ENCODE results near the gene DAD1.

The DAD1 gene

GRCh38 chr14:22526218-22526617, 62.8 kb downstream of the DAD1 start:
- Histone ChIP-seq H3K27me3 (ENCODE audit: low read depth, low read length) (no peaks in the 10 kb centered on the region), H3K4me3 (ENCODE audit: low read length) (no peak overlapping the region), H3K79me2 (ENCODE audit: low read length) (no peaks in the 10 kb centered on the region), H3K4me2 (ENCODE audit: low read length) (no peak overlapping the region), H3K9ac (ENCODE audit: low read length) (no peak overlapping the region), H3K27ac (ENCODE audit: low read length) (no peak overlapping the region), H3K9me3 (ENCODE audit: insufficient read depth, low read length) (no peaks in the 10 kb centered on the region), H3K4me1 (ENCODE audit: low read length) (peaks cover 52% of the 10 kb centered on the region), H2AFZ (ENCODE audit: low read depth, low read length) (no peak overlapping the region), H3K36me3 (replicated peaks; ENCODE audit: low read depth, low read length) (no peaks in the 10 kb centered on the region), H4K20me1 (ENCODE audit: insufficient read depth, low read length) (no peaks in the 10 kb centered on the region)
- no peak for TF ChIP-seq CTCF (IDR thresholded peaks at IDR 0.05; ENCODE audit: low read depth, low read length)
- no peak for TF ChIP-seq EZH2phosphoT487 (IDR thresholded peaks at IDR 0.05; ENCODE audit: low read depth)

- H3K9me3 ChIP-seq (ENCODE audit: insufficient read depth, low read length): no peaks in the 10 kb centered on the region
- no peak overlapping the region for H3K27ac ChIP-seq (ENCODE audit: low read length)
- no peaks in the 10 kb centered on the region for H3K36me3 ChIP-seq (replicated peaks; ENCODE audit: low read depth, low read length)
- no peaks in the 10 kb centered on the region for H3K27me3 ChIP-seq (ENCODE audit: low read depth, low read length)
- H4K20me1 ChIP-seq (ENCODE audit: insufficient read depth, low read length): no peaks in the 10 kb centered on the region
- H3K4me2 ChIP-seq (ENCODE audit: low read length): no peak overlapping the region
- H3K9ac ChIP-seq (ENCODE audit: low read length): no peak overlapping the region
- peaks cover 52% of the 10 kb centered on the region for H3K4me1 ChIP-seq (ENCODE audit: low read length)
- H2AFZ ChIP-seq (ENCODE audit: low read depth, low read length): no peak overlapping the region
- no peak for TF ChIP-seq EZH2phosphoT487 (IDR thresholded peaks at IDR 0.05; ENCODE audit: low read depth)
- no peak for TF ChIP-seq CTCF (IDR thresholded peaks at IDR 0.05; ENCODE audit: low read depth, low read length)
- H3K79me2 ChIP-seq (ENCODE audit: low read length): no peaks in the 10 kb centered on the region
- no peak overlapping the region for H3K4me3 ChIP-seq (ENCODE audit: low read length)
Observed at GRCh38 chr14:22524784-22525161, 64.3 kb downstream of the DAD1 start.

GRCh38 chr14:22524115-22524783, 64.8 kb downstream of the DAD1 start:
- Histone ChIP-seq H3K79me2 (ENCODE audit: low read length) (no peaks in the 10 kb centered on the region), H4K20me1 (ENCODE audit: insufficient read depth, low read length) (no peaks in the 10 kb centered on the region), H3K9me3 (ENCODE audit: insufficient read depth, low read length) (no peaks in the 10 kb centered on the region), H3K4me2 (ENCODE audit: low read length) (peak overlapping the region; percentile 23; the same call in 1 of the 2 replicates), H3K27ac (ENCODE audit: low read length) (no peak overlapping the region), H3K36me3 (replicated peaks; ENCODE audit: low read depth, low read length) (no peaks in the 10 kb centered on the region), H3K4me1 (ENCODE audit: low read length) (peaks cover 55% of the 10 kb centered on the region), H3K9ac (ENCODE audit: low read length) (no peak overlapping the region), H3K27me3 (ENCODE audit: low read depth, low read length) (no peaks in the 10 kb centered on the region), H3K4me3 (ENCODE audit: low read length) (no peak overlapping the region), H2AFZ (ENCODE audit: low read depth, low read length) (no peak overlapping the region)
- TF ChIP-seq EZH2phosphoT487 (IDR thresholded peaks at IDR 0.05; ENCODE audit: low read depth): no peak
- no peak for TF ChIP-seq CTCF (IDR thresholded peaks at IDR 0.05; ENCODE audit: low read depth, low read length)

GRCh38 chr14:22523283-22523682, 65.7 kb downstream of the DAD1 start:
- no peaks in the 10 kb centered on the region for H3K36me3 ChIP-seq (replicated peaks; ENCODE audit: low read depth, low read length)
- H3K9me3 ChIP-seq (ENCODE audit: insufficient read depth, low read length): no peaks in the 10 kb centered on the region
- TF ChIP-seq CTCF (IDR thresholded peaks at IDR 0.05; ENCODE audit: low read depth, low read length): no peak
- no peak for TF ChIP-seq EZH2phosphoT487 (IDR thresholded peaks at IDR 0.05; ENCODE audit: low read depth)
- H3K79me2 ChIP-seq (ENCODE audit: low read length): no peaks in the 10 kb centered on the region
- no peaks in the 10 kb centered on the region for H4K20me1 ChIP-seq (ENCODE audit: insufficient read depth, low read length)
- no peak overlapping the region for H3K27ac ChIP-seq (ENCODE audit: low read length)
- H3K4me2 ChIP-seq (ENCODE audit: low read length): peak overlapping the region; percentile 23
- no peaks in the 10 kb centered on the region for H3K27me3 ChIP-seq (ENCODE audit: low read depth, low read length)
- no peak overlapping the region for H2AFZ ChIP-seq (ENCODE audit: low read depth, low read length)
- no peak overlapping the region for H3K9ac ChIP-seq (ENCODE audit: low read length)
- H3K4me1 ChIP-seq (ENCODE audit: low read length): peaks cover 61% of the 10 kb centered on the region
- H3K4me3 ChIP-seq (ENCODE audit: low read length): no peak overlapping the region
